Thyroid gland (tissue), 4 donors: ENCODE data around the gene EGFL8.

Experiments
- CTCF ChIP-seq, 6 experiments: fragments of 200-600 bp in 3 of 6; fragments of 450-650 bp in 3 of 6; sonication (generic) in 3 of 6; IDR thresholded peaks; one replicate each; pipeline ENCODE4 v1.5.1; 2016 to 2019; ENCODE audit warnings: antibody characterized with exemption in 6 of 6, mild to moderate bottlenecking in 2 of 6, inconsistent platforms in 1 of 6, moderate library complexity in 1 of 6
- POLR2A ChIP-seq, 2 donors: fragments of 450-650 bp; IDR thresholded peaks; one replicate each; pipeline ENCODE4 v1.6.1; 2017; ENCODE audit warnings: antibody characterized with exemption in 2 of 2, mild to moderate bottlenecking in 2 of 2, moderate library complexity in 1 of 2

- TF ChIP-seq CTCF (IDR thresholded peaks at IDR 0.05) (no peak), POLR2A (IDR thresholded peaks at IDR 0.05) (peak in 1 of 2 donors; percentile 40)
These were observed 11.4 kb upstream of the EGFL8 start for GRCh38 chr6:32152769-32153563.
